K562 (cell line): ENCODE results near the gene CEP295NL. TPM values are rescaled to one million over a fixed set of nuclear protein-coding genes. Genes with fewer than 3 reads are reported as not detected.

Experiments used
- ARID3A ChIP-seq: IDR thresholded peaks from 2 replicates; pipeline ENCODE4 v1.6.1; 2012; ENCODE audit warnings: low read depth, low read length, improper control_type of control experiment, borderline replicate concordance
- ATF2 ChIP-seq: sonication (generic); formaldehyde crosslinking; IDR thresholded peaks from 2 replicates; pipeline ENCODE4 v1.8.1; 2022; ENCODE audit warnings: missing genetic modification reagents
- BRF1 ChIP-seq: IDR thresholded peaks from 3 replicates; pipeline ENCODE4 v1.6.1; 2011; ENCODE audit warnings: borderline replicate concordance, mild to moderate bottlenecking; ENCODE audit not compliant: insufficient read length; ENCODE audit errors: extremely low read depth
- CUX1 ChIP-seq: fragments of 200-800 bp; sonication (Bioruptor generic); IDR thresholded peaks from 2 replicates; pipeline ENCODE4 v1.6.1; 2016; ENCODE audit warnings: missing genetic modification characterization, missing compliant biosample characterization
- CXXC5 ChIP-seq: fragments of 250-450 bp; sonication (Bioruptor Pico); IDR thresholded peaks from 2 replicates; pipeline ENCODE4 v1.8.0; 2022; ENCODE audit warnings: inconsistent platforms, mild to moderate bottlenecking, moderate library complexity
- ETV1 ChIP-seq: fragments of 450-650 bp; conservative IDR thresholded peaks from 2 replicates; pipeline ENCODE4 v1.6.1; 2016; ENCODE audit warnings: missing genetic modification characterization, control low read depth, low read depth, missing compliant biosample characterization
- MTA3 ChIP-seq: fragments of 450-650 bp; formaldehyde crosslinking; IDR thresholded peaks from 2 replicates; pipeline ENCODE4 v1.6.1; 2017; ENCODE audit warnings: mild to moderate bottlenecking, borderline replicate concordance
- NCOA1 ChIP-seq: fragments of 450-650 bp; IDR thresholded peaks from 2 replicates; pipeline ENCODE4 v1.6.1; 2016; ENCODE audit warnings: low read depth
- POU5F1 ChIP-seq: fragments of 150-350 bp; IDR thresholded peaks from 2 replicates; pipeline ENCODE4 v1.6.1; 2014; ENCODE audit warnings: borderline replicate concordance, low read length, low read depth, mild to moderate bottlenecking; ENCODE audit not compliant: partially characterized antibody
- PPARD ChIP-seq: fragments of 250-450 bp; sonication (Bioruptor Pico); IDR thresholded peaks from 2 replicates; pipeline ENCODE4 v1.8.0; 2022; ENCODE audit warnings: inconsistent platforms, mild to moderate bottlenecking, moderate library complexity
- PRDM10 ChIP-seq: fragments of 450-650 bp; IDR thresholded peaks from 2 replicates; pipeline ENCODE4 v1.6.1; 2018; ENCODE audit not compliant: partially characterized antibody
- SRF ChIP-seq, 2 experiments: fragments of 250-450, 450-650 bp in 1 of 2; sonication (Bioruptor Pico) in 1 of 2; sonication (generic) in 1 of 2; formaldehyde crosslinking; IDR thresholded peaks; 2 replicates each; pipeline versions ENCODE4 v1.5.0 to v1.5.1; 2020 to 2022; ENCODE audit warnings: mild to moderate bottlenecking in 1 of 2, missing genetic modification reagents in 1 of 2
- TCFL5 ChIP-seq: fragments of 250-450 bp; sonication (Bioruptor Pico); conservative IDR thresholded peaks from 2 replicates; pipeline ENCODE4 v1.6.1; 2021; ENCODE audit warnings: mild to moderate bottlenecking, moderate library complexity, matching md5 sums
- polyA plus RNA-seq, 8 experiments: library from polyadenylated mRNA; depleted of rRNA in 4 of 8; stranded (reverse) in 5 of 8; unstranded in 3 of 8; fragments of >200 nt; fragmentation: Nextera tagmentation in 2 of 8; fragmentation: Illumina TruSeq in 1 of 8; extraction: Ambion mirVana in 2 of 8; extraction: Trizol in 1 of 8; gene quantifications; 2 replicates each; pipeline versions ENCODE4 v1.2.1 to v1.2.3, GENCODE V29; 2011 to 2014; ENCODE audit warnings: inconsistent platforms in 1 of 8, missing spikeins in 1 of 8
- total RNA-seq, 7 experiments: library from RNA; depleted of rRNA in 6 of 7; stranded (reverse); fragments of >200 nt in 6 of 7; fragmentation: Illumina TruSeq in 2 of 7; extraction: Trizol in 2 of 7; gene quantifications; 2 replicates each; pipeline versions ENCODE4 v1.2.1 to v1.2.3, GENCODE V29; 2011 to 2021; ENCODE audit warnings: low replicate concordance in 1 of 7

The CEP295NL gene
- total and polyA plus RNA-seq, 9 of the 15 experiments (the other 6 are each of a cell fraction or from before 2014, with no cell fraction given) = not detected

DNA sequence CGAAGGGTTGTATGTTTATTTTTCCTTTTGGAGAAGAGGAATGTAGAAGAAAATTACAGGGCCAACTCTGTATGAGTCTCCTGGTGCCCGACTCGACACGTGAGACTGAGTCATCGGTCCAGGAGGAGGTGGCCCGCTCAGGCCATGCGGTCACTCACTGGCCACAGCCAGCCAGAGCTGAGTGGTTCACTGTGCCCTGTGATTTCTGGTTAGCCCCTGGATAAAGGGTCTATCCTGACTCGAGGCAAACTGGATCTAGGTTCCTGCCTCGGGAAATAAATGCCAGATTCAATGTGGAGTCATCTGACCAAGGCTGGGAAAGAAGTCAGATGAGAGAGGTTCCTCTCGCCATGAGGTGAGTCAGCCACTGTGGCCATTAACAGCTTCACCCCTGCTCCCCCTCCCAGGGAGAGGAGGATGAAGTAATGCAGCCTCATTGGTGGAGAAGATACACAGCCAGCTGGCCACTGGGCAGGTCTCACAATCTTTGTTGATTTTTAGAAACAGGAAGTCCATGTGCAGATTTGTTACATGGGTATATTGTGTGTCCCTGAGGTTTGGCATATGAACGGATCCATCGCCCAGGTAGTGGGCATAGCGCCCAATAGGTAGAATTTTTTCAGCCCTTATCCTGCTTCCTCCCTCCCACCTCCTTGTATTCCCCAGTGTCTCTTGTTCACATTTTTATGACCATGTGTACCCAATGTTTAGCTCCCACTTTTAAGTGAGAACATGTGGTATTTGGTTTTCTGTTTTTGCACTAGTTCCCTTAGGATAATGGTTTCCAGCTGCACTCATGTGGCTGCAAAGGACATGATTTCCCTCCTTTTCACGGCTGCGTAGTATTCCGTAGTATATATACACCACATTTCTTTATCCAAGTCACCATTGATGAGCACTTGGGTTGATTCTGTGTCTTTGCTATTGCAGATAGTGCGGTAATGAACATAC lies 40.7 kb downstream of the CEP295NL start (continued):
- TF ChIP-seq PRDM10 (no peak), TCFL5 (CRISPR knock-in tag) (no peak), CXXC5 (CRISPR knock-in tag) (peak; percentile 70), ETV1 (tag) (0 out of 2 replicates have a peak, but pooled peaks have one; percentile 17), BRF1 (no peak), POU5F1 (no peak), ARID3A (no peak), NCOA1 (no peak), SRF (CRISPR knock-in tag; IDR thresholded peaks at IDR 0.05) (no peak; a peak in 1 of 4 replicates), CUX1 (CRISPR knock-in tag) (no peak), MTA3 (0 out of 2 replicates have a peak, but pooled peaks have one; percentile 51), PPARD (no peak), ATF2 (CRISPR knock-in tag) (no peak)
